ENCODE results near the gene SARS1.

- TF ChIP-seq, protein P1, sequence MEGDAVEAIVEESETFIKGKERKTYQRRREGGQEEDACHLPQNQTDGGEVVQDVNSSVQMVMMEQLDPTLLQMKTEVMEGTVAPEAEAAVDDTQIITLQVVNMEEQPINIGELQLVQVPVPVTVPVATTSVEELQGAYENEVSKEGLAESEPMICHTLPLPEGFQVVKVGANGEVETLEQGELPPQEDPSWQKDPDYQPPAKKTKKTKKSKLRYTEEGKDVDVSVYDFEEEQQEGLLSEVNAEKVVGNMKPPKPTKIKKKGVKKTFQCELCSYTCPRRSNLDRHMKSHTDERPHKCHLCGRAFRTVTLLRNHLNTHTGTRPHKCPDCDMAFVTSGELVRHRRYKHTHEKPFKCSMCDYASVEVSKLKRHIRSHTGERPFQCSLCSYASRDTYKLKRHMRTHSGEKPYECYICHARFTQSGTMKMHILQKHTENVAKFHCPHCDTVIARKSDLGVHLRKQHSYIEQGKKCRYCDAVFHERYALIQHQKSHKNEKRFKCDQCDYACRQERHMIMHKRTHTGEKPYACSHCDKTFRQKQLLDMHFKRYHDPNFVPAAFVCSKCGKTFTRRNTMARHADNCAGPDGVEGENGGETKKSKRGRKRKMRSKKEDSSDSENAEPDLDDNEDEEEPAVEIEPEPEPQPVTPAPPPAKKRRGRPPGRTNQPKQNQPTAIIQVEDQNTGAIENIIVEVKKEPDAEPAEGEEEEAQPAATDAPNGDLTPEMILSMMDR (IDR thresholded peaks at IDR 0.05): no peak
- TF ChIP-seq POLR2A (IDR thresholded peaks at IDR 0.05) (no peak), POLR2AphosphoS5 (IDR thresholded peaks at IDR 0.05) (no peak)
These were observed 54.9 kb downstream of the SARS1 start for GRCh38 chr1:109268431-109269211.

All from prostate gland (tissue), 2 donors.